Upper lobe of left lung (tissue), 6 donors: ENCODE measurements around the gene RBKS. TPM values are rescaled to one million over a fixed set of nuclear protein-coding genes. Genes with fewer than 3 reads are reported as not detected.

Source experiments
- ATAC-seq, 2 donors: fragments of 200-7000 bp; cut with Tn5 transposase; one replicate each; pipeline ENCODE4 v1.9.1; 2022; ENCODE audit warnings: mild to moderate bottlenecking in 2 of 2, moderate library complexity in 2 of 2; ENCODE audit not compliant: low FRiP score in 2 of 2
- DNase-seq, 2 donors: peaks; one replicate each; pipeline ENCODE4 v3.0.0-alpha.2; 2019 to 2020
- H3K27ac ChIP-seq, 4 donors: fragments of 200-600 bp; sonication (generic); one replicate each; pipeline ENCODE4 v1.5.1; 2016 to 2019
- H3K27me3 ChIP-seq, 4 donors: fragments of 200-600 bp; sonication (generic); one replicate each; pipeline ENCODE4 v1.5.1; 2017 to 2019
- H3K36me3 ChIP-seq, 4 donors: fragments of 200-600 bp; sonication (generic); one replicate each; pipeline ENCODE4 v1.5.1; 2016 to 2019
- H3K4me1 ChIP-seq, 4 donors: fragments of 200-600 bp; sonication (generic); one replicate each; pipeline ENCODE4 v1.5.1; 2018 to 2019
- H3K4me3 ChIP-seq, 4 donors: fragments of 200-600 bp; sonication (generic); one replicate each; pipeline ENCODE4 v1.5.1; 2017 to 2019; ENCODE audit warnings: mild to moderate bottlenecking in 2 of 4, moderate library complexity in 1 of 4
- H3K9me3 ChIP-seq, 4 donors: fragments of 200-600 bp; sonication (generic); one replicate each; pipeline ENCODE4 v1.5.1; 2018 to 2019
- EP300 ChIP-seq, 4 donors: sonication (generic); formaldehyde crosslinking; IDR thresholded peaks; one replicate each; pipeline ENCODE4 v1.5.1; 2017; ENCODE audit warnings: antibody characterized with exemption in 4 of 4, control low read depth in 2 of 4
- POLR2A ChIP-seq, 4 donors: fragments of 450-650 bp; IDR thresholded peaks; one replicate each; pipeline ENCODE4 v1.5.1; 2016 to 2017; ENCODE audit warnings: antibody characterized with exemption in 4 of 4, mild to moderate bottlenecking in 2 of 4
- POLR2AphosphoS5 ChIP-seq, 2 donors: sonication (generic); formaldehyde crosslinking; IDR thresholded peaks; one replicate each; pipeline ENCODE4 v1.5.1; 2017; ENCODE audit warnings: antibody characterized with exemption in 2 of 2
- WGBS, 2 donors: methylation state at CpG; one replicate each; pipeline ENCODE4 v1.1.5; 2017 to 2018; 5-methylcytosine and 5-hydroxymethylcytosine counted together
- total RNA-seq, 6 donors: library from RNA; depleted of rRNA in 4 of 6; stranded (reverse); fragments of >200 nt in 4 of 6; gene quantifications; one replicate each; pipeline versions ENCODE4 v1.1.0 to v1.2.1, GENCODE V29; 2016 to 2021
- TF ChIP-seq, protein P1 (sequence below), 6 experiments: fragments of 450-650 bp in 4 of 6; fragments of 200-600 bp in 2 of 6; sonication (generic) in 2 of 6; IDR thresholded peaks; one replicate each; pipeline ENCODE4 v1.5.1; 2016 to 2019; ENCODE audit warnings: antibody characterized with exemption in 6 of 6
- donor health status: DM: no; HTN: no; CAD: no; lungs with moderate emphysema.
- donor health status: DM: no; HTN: yes; CAD: no; lungs with severe emphysema.

The RBKS gene
- total RNA-seq, 6 donors from 2014 or later, result 2.9 to 5.4 (median 3.2) TPM

DNA sequence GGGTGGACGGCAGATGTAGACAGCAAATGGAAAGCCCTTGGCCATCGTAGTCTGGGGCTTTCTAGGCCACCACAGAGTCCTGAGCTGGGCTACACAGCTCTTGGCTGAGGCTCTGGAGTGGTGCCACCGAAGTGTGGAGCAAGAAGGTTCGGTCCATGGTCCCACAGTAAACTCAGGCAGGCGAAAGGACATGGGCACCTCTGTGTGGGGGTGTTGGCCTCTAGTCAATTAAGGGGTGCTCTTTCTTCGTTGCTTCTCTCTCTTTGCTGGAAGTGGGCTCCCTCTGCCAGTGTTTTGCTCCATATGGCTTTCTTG lies 153.3 kb downstream of the RBKS start:
- ATAC-seq, result no peak
- Histone ChIP-seq H3K36me3 (no peaks in the 10 kb centered on the region), H3K4me1 (peaks cover 19 to 36% (median 25%) of the 10 kb centered on the region in 4 donors), H3K4me3 (no peak overlapping the region), H3K27me3 (no peaks in the 10 kb centered on the region), H3K9me3 (no peaks in the 10 kb centered on the region), H3K27ac (peak overlapping the region; percentile 81 to 92 (median 86))
- no peak for DNase-seq
- WGBS, 2 donors, result 94 to 95% methylated on average over 3 to 6 of the region's 6 CpGs
- TF ChIP-seq POLR2AphosphoS5 (IDR thresholded peaks at IDR 0.05) (no peak), POLR2A (IDR thresholded peaks at IDR 0.05) (no peak), EP300 (IDR thresholded peaks at IDR 0.05) (no peak)
- TF ChIP-seq, protein P1, sequence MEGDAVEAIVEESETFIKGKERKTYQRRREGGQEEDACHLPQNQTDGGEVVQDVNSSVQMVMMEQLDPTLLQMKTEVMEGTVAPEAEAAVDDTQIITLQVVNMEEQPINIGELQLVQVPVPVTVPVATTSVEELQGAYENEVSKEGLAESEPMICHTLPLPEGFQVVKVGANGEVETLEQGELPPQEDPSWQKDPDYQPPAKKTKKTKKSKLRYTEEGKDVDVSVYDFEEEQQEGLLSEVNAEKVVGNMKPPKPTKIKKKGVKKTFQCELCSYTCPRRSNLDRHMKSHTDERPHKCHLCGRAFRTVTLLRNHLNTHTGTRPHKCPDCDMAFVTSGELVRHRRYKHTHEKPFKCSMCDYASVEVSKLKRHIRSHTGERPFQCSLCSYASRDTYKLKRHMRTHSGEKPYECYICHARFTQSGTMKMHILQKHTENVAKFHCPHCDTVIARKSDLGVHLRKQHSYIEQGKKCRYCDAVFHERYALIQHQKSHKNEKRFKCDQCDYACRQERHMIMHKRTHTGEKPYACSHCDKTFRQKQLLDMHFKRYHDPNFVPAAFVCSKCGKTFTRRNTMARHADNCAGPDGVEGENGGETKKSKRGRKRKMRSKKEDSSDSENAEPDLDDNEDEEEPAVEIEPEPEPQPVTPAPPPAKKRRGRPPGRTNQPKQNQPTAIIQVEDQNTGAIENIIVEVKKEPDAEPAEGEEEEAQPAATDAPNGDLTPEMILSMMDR (IDR thresholded peaks at IDR 0.05), result no peak

DNA sequence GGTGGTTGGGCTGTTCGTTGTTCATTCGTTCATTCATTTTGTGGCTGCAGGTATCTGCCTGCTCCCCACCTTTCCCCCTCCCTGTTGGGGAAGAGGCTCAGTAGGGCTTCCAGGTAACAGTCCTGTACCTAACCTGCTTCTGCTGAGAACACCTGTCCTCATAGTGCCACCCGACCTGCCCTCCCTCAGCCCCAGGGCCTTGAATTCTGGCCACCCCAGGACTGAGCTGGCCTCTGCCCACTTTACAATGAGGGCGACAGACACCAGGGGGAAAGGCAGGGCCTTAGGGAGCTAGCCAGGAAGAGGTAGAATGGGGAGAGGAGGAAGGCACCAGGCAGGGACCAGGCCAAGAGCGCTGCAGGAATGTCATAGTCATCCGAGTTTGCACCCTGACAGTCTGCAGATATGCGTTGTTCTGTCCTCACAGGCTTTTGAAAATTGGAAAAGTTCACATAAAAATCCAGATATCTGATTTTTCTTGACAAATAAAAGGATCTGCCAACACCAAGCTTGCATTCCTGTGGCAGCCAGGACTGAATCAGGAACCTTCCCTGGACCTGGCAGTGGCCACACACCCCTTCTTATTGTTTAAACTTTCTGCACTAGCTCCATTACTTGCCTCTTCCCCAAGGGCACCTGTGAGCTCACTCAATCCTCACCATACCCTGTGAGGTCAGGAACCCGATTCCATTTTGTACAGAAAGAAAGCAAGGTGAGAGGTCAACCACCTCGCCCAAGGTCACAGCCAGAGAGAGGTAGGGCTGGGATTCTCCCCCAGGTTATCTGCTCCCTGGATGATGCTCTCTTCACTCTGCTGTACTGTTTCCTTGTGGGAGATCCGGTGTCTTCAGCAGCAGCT lies 153.9 kb downstream of the RBKS start:
- no peaks in the 10 kb centered on the region for H3K27me3 ChIP-seq
- H3K36me3 ChIP-seq, result no peaks in the 10 kb centered on the region
- no peaks in the 10 kb centered on the region for H3K9me3 ChIP-seq
- DNase-seq, result no peak
- peak overlapping the region; percentile 81 to 92 (median 86) for H3K27ac ChIP-seq
- ATAC-seq, result no peak
- peaks cover 21 to 37% (median 26%) of the 10 kb centered on the region in 4 donors for H3K4me1 ChIP-seq
- TF ChIP-seq, protein P1 (IDR thresholded peaks at IDR 0.05), result no peak
- TF ChIP-seq POLR2A (IDR thresholded peaks at IDR 0.05), result no peak
- TF ChIP-seq EP300 (IDR thresholded peaks at IDR 0.05), result no peak
- no peak for TF ChIP-seq POLR2AphosphoS5 (IDR thresholded peaks at IDR 0.05)
- peak overlapping the region in 3 of 4 donors; percentile 45 to 53 (median 52) for H3K4me3 ChIP-seq
- 85 to 95% methylated on average over 9 to 10 of the region's 10 CpGs for WGBS, 2 donors

DNA sequence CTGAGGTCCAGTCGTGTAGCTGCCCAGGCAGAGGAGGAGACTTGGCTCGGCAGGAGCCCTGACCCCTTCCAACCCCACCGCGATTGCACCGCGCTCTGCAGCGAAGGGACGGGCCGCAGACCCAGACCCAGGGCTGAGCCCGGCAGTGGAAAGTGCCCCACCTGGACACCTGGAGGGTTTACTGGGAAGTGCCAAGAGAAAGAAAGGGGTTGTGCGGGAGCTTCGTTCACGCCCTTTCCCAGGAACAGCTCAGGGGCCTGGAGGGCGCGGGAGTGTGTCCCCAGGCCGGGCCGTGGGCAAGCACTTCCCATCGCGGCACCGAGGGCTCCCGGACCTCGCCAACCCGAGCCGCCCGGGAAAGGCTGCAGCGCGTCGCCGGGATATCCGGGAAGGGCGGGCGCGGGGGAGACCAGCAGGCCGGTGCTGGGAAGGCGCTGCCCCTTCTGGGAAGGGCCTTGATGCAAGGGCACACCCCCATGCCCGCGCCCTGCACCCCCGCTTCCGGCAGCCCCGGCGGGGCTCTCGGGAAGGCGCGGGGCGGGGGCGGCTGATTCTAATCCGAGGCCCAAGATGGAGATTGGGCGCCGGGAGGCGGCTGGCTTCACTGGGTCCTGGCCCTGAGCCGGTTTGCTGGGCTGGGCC lies 154.8 kb downstream of the RBKS start:
- ATAC-seq (peak; percentile 93 to 94), DNase-seq (peak; percentile 92 to 95)
- WGBS, 2 donors, result 6% methylated on average over 11 to 36 of the region's 51 CpGs
- Histone ChIP-seq H3K36me3 (no peaks in the 10 kb centered on the region), H3K9me3 (no peaks in the 10 kb centered on the region), H3K4me3 (peak overlapping the region in 3 of 4 donors; percentile 45 to 53 (median 52)), H3K4me1 (peaks cover 30 to 46% (median 33%) of the 10 kb centered on the region in 4 donors), H3K27me3 (no peaks in the 10 kb centered on the region), H3K27ac (peak overlapping the region; percentile 81 to 92 (median 86))
- TF ChIP-seq POLR2AphosphoS5 (IDR thresholded peaks at IDR 0.05) (peak; percentile 96 to 99), EP300 (IDR thresholded peaks at IDR 0.05) (peak; percentile 98 to 100 (median 100)), POLR2A (IDR thresholded peaks at IDR 0.05) (peak in 3 of 4 donors; percentile 33 to 84 (median 51))
- TF ChIP-seq, protein P1 (IDR thresholded peaks at IDR 0.05), result peak in 2 of 6 experiments; percentile 30 to 35

DNA sequence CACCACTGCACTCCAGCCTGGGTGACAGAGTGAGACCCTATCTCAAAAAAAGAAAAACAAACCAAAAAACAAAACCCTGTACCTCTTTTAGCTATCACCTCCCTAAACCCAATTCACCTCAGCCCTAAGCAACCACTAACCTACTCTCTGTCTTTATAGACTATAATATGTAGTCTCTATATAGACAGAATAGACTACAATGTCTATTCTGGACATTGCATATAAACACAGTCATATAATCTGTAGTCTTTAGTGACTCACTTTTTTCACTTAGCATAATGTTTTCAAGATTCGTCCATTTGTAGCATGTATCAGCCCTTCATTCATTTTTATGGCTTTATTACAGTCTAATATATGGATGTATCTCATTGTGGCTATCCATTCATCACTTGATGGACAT lies 155.9 kb downstream of the RBKS start:
- DNase-seq (no peak), ATAC-seq (no peak)
- TF ChIP-seq POLR2AphosphoS5 (IDR thresholded peaks at IDR 0.05) (no peak), POLR2A (IDR thresholded peaks at IDR 0.05) (no peak), EP300 (IDR thresholded peaks at IDR 0.05) (no peak)
- TF ChIP-seq, protein P1 (IDR thresholded peaks at IDR 0.05), result no peak
- Histone ChIP-seq H3K36me3 (no peaks in the 10 kb centered on the region), H3K27ac (peak overlapping the region in 1 of 4 donors; percentile 86), H3K9me3 (no peaks in the 10 kb centered on the region), H3K4me3 (no peak overlapping the region), H3K27me3 (no peaks in the 10 kb centered on the region), H3K4me1 (peaks cover 34 to 47% (median 41%) of the 10 kb centered on the region in 4 donors)
- WGBS, 2 donors, result 91 to 97% methylated on average over 1 of the region's 1 CpG

Other genes starting within 250 kb of the RBKS start
- 10 to 100 TPM; 22.2 to 70.2 (median 25.0) TPM for gene SUPT7L, start 226.8 kb downstream of the RBKS start, total RNA-seq
- 10 to 100 TPM; 15.8 to 44.0 (median 21.6) TPM for gene SLC4A1AP, start 226.5 kb downstream of the RBKS start, total RNA-seq
- gene MRPL33, start 118.7 kb downstream of the RBKS start, total RNA-seq, result 100 to 1,000 TPM in 2 of 6 donors, 10 to 100 TPM in 4; 54.5 to 122 (median 72.4) TPM
- gene BABAM2, start 342 bp upstream of the RBKS start, total RNA-seq, result 10 to 100 TPM; 23.0 to 44.0 (median 38.2) TPM